Measurements from ENCODE around the gene ZNF333.

ZNF333 gene

DNA sequence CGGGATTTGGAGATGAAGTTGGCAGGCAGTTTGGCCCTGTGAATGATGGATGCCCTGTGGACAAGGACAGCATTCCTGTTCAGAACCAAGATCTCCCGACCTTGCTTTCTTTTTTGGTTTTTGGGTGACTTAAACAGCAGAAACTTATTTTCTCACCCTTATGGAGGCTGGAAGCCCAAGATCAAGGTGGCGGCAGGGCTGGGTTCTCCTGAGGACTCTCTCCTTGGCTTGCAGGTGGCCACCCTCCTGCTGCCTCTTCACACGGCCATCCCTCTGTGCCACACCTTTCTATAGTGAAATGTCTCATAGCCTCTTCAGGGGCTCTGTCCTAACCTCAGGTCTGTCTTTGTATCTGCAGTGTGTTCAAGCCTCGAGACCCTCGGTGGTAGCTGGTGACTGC, 14.0 kb downstream of the ZNF333 start:
- TF ChIP-seq TAF1 (IDR thresholded peaks at IDR 0.05; ENCODE audit: borderline replicate concordance, low read depth, low read length) (no peak), POLR2A (IDR thresholded peaks at IDR 0.05; ENCODE audit: low read depth, low read length) (no peak), POLR2AphosphoS5 (IDR thresholded peaks at IDR 0.05; ENCODE audit: low read depth, low read length) (no peak)
- FAIRE-seq, result no peak
- DNase-seq (ENCODE audit: insufficient read length), result no peak

GRCh38 chr19:14704450-14704849, 14.6 kb downstream of the ZNF333 start:
- TF ChIP-seq POLR2A (IDR thresholded peaks at IDR 0.05; ENCODE audit: low read depth, low read length) (no peak), TAF1 (IDR thresholded peaks at IDR 0.05; ENCODE audit: borderline replicate concordance, low read depth, low read length) (no peak), POLR2AphosphoS5 (IDR thresholded peaks at IDR 0.05; ENCODE audit: low read depth, low read length) (no peak)
- FAIRE-seq, result no peak

DNA sequence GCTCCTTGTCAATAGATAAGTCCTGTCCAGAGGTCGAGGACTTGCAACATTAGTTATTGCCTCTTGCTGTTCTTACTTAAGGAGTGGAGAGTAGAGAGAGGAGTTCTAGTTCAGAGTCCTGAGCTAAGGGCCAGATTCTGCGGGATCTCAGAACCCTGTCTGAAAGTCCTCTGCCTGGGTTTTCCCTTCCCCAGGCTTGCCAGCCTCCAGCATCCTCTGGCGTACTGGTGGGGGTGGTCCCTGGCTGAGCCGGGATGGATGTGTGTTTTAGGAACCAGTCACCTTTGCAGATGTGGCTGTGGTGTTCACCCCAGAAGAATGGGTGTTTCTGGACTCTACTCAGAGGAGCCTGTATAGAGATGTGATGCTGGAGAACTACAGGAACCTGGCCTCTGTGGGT, 26.0 kb downstream of the ZNF333 start:
- TF ChIP-seq POLR2AphosphoS5 (IDR thresholded peaks at IDR 0.05; ENCODE audit: low read depth, low read length) (no peak), POLR2A (IDR thresholded peaks at IDR 0.05; ENCODE audit: low read depth, low read length) (no peak), TAF1 (IDR thresholded peaks at IDR 0.05; ENCODE audit: borderline replicate concordance, low read depth, low read length) (no peak)
- FAIRE-seq (no peak), DNase-seq (ENCODE audit: insufficient read length) (no peak)

More at GRCh38 chr19:14704450-14704849, 14.6 kb downstream of the ZNF333 start:
- DNase-seq (ENCODE audit: insufficient read length), result no peak

DNA sequence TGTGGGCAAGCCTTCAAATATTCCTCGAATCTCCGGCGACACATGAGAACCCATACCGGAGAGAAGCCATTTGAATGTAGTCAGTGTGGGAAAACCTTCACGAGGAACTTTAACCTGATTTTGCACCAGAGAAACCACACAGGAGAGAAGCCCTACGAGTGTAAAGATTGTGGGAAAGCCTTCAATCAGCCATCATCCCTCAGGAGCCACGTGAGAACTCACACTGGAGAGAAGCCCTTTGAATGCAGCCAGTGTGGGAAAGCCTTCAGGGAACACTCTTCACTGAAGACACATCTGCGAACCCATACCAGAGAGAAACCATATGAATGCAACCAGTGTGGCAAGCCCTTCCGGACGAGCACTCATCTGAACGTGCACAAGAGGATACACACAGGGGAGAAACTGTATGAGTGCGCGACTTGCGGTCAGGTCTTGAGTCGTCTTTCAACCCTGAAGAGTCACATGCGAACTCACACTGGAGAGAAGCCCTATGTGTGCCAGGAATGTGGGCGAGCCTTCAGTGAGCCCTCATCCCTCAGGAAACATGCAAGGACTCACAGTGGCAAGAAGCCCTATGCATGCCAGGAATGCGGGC, 28.8 kb downstream of the ZNF333 start:
- DNase-seq (ENCODE audit: insufficient read length) (no peak), FAIRE-seq (no peak)
- TF ChIP-seq POLR2AphosphoS5 (IDR thresholded peaks at IDR 0.05; ENCODE audit: low read depth, low read length), result no peak
- no peak for TF ChIP-seq POLR2A (IDR thresholded peaks at IDR 0.05; ENCODE audit: low read depth, low read length)
- no peak for TF ChIP-seq TAF1 (IDR thresholded peaks at IDR 0.05; ENCODE audit: borderline replicate concordance, low read depth, low read length)

GRCh38 chr19:14719162-14719561, 29.3 kb downstream of the ZNF333 start:
- DNase-seq (ENCODE audit: insufficient read length), result no peak
- TF ChIP-seq POLR2AphosphoS5 (IDR thresholded peaks at IDR 0.05; ENCODE audit: low read depth, low read length), result no peak
- no peak for TF ChIP-seq TAF1 (IDR thresholded peaks at IDR 0.05; ENCODE audit: borderline replicate concordance, low read depth, low read length)
- no peak for TF ChIP-seq POLR2A (IDR thresholded peaks at IDR 0.05; ENCODE audit: low read depth, low read length)
- FAIRE-seq, result no peak

DNA sequence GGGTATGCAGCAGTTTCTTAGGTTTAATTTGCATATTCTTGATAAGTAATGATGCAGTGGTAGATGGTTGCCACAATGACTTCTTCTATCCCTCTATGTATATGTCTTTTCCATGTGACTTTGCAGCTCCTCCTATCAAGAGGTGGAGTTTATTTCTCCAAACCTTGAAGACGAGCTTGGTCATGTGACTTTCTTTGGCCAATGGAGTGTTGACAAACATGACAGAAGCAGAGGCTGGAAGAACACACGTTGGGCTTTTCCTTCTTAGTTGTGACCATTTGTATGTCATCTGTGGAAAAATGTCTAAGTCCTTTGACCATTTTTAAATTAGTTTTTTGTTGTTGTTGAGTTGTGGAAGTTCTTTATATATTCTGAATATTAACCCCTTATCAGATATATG, 32.3 kb downstream of the ZNF333 start:
- TF ChIP-seq POLR2AphosphoS5 (IDR thresholded peaks at IDR 0.05; ENCODE audit: low read depth, low read length) (no peak), POLR2A (IDR thresholded peaks at IDR 0.05; ENCODE audit: low read depth, low read length) (no peak), TAF1 (IDR thresholded peaks at IDR 0.05; ENCODE audit: borderline replicate concordance, low read depth, low read length) (no peak)
- FAIRE-seq (peak; percentile 44), DNase-seq (ENCODE audit: insufficient read length) (no peak)

DNA sequence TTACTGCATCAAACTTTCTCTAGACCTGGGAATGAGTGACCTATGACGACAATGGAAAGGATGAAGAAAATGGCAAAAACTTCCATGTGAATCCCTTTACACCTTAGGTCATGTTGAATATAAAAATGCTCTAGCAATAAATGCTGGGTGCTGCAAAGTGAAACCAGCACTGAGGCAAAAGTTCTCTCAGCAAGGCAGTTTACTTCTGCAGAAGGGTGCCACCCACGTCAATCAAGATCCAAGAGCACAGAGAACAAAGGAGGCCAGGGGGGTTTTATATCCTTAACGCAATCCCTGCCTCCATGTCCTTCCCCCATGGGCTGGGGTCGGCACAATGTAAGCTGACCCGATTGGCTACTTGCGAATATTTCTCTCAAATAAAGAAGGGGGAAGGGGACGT, 38.7 kb downstream of the ZNF333 start:
- TF ChIP-seq POLR2AphosphoS5 (IDR thresholded peaks at IDR 0.05; ENCODE audit: low read depth, low read length) (no peak), POLR2A (IDR thresholded peaks at IDR 0.05; ENCODE audit: low read depth, low read length) (no peak), TAF1 (IDR thresholded peaks at IDR 0.05; ENCODE audit: borderline replicate concordance, low read depth, low read length) (no peak)
- DNase-seq (ENCODE audit: insufficient read length) (no peak), FAIRE-seq (no peak)

GRCh38 chr19:14731200-14731599, 41.4 kb downstream of the ZNF333 start:
- no peak for DNase-seq (ENCODE audit: insufficient read length)
- TF ChIP-seq TAF1 (IDR thresholded peaks at IDR 0.05; ENCODE audit: borderline replicate concordance, low read depth, low read length) (no peak), POLR2A (IDR thresholded peaks at IDR 0.05; ENCODE audit: low read depth, low read length) (no peak), POLR2AphosphoS5 (IDR thresholded peaks at IDR 0.05; ENCODE audit: low read depth, low read length) (no peak)
- FAIRE-seq, result no peak

- no peak for DNase-seq (ENCODE audit: insufficient read length)
- no peak for FAIRE-seq
- TF ChIP-seq POLR2AphosphoS5 (IDR thresholded peaks at IDR 0.05; ENCODE audit: low read depth, low read length) (no peak), TAF1 (IDR thresholded peaks at IDR 0.05; ENCODE audit: borderline replicate concordance, low read depth, low read length) (no peak), POLR2A (IDR thresholded peaks at IDR 0.05; ENCODE audit: low read depth, low read length) (no peak)
Observed at GRCh38 chr19:14732510-14732909, 42.7 kb downstream of the ZNF333 start.

- DNase-seq (ENCODE audit: insufficient read length), result no peak
- TF ChIP-seq POLR2A (IDR thresholded peaks at IDR 0.05; ENCODE audit: low read depth, low read length), result no peak
- no peak for TF ChIP-seq TAF1 (IDR thresholded peaks at IDR 0.05; ENCODE audit: borderline replicate concordance, low read depth, low read length)
- no peak for TF ChIP-seq POLR2AphosphoS5 (IDR thresholded peaks at IDR 0.05; ENCODE audit: low read depth, low read length)
- FAIRE-seq, result no peak
Observed at GRCh38 chr19:14733574-14733973, 43.7 kb downstream of the ZNF333 start.

GRCh38 chr19:14735915-14736314, 46.1 kb downstream of the ZNF333 start:
- no peak for DNase-seq (ENCODE audit: insufficient read length)
- TF ChIP-seq POLR2AphosphoS5 (IDR thresholded peaks at IDR 0.05; ENCODE audit: low read depth, low read length) (no peak), TAF1 (IDR thresholded peaks at IDR 0.05; ENCODE audit: borderline replicate concordance, low read depth, low read length) (no peak), POLR2A (IDR thresholded peaks at IDR 0.05; ENCODE audit: low read depth, low read length) (no peak)
- no peak for FAIRE-seq

DNA sequence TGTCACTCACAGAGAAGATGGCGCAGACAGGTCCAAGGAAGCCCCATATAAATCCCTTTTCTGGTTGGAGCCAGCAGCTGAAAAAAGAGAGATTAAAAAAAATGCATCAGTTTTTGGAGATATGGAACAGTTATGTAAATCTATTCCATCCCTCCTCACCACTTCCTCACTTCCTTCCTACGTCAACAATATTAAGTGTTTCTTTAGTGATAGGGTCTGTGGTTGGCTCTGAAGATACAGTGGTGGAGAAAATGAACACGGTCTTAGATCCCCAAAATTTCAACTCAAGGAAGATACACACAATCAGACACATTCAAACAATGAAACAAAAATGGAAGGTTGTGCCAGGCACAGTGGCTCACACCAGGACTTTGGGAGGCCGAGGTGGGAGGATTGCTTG, 57.0 kb downstream of the ZNF333 start:
- FAIRE-seq (no peak), DNase-seq (ENCODE audit: insufficient read length) (no peak)
- TF ChIP-seq POLR2AphosphoS5 (IDR thresholded peaks at IDR 0.05; ENCODE audit: low read depth, low read length), result no peak
- TF ChIP-seq POLR2A (IDR thresholded peaks at IDR 0.05; ENCODE audit: low read depth, low read length), result no peak
- no peak for TF ChIP-seq TAF1 (IDR thresholded peaks at IDR 0.05; ENCODE audit: borderline replicate concordance, low read depth, low read length)
